GM21786 (cell line): ENCODE measurements around the gene ART3.
A peak's percentile ranks its signal among the peaks of the same experiment; 100 is the strongest.
"Not testable (repeated sequence)": the region's sequence is repeated elsewhere in the genome, so short reads cannot be mapped to it uniquely, and the experiment has no call there.

Experiments used
- ATAC-seq: cut with Tn5 transposase; IDR thresholded peaks from one replicate; pipeline ENCODE4 v1.9.1; 2021; ENCODE audit not compliant: unreplicated experiment

Gene ART3, protein sequence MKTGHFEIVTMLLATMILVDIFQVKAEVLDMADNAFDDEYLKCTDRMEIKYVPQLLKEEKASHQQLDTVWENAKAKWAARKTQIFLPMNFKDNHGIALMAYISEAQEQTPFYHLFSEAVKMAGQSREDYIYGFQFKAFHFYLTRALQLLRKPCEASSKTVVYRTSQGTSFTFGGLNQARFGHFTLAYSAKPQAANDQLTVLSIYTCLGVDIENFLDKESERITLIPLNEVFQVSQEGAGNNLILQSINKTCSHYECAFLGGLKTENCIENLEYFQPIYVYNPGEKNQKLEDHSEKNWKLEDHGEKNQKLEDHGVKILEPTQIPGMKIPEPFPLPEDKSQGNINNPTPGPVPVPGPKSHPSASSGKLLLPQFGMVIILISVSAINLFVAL

DNA sequence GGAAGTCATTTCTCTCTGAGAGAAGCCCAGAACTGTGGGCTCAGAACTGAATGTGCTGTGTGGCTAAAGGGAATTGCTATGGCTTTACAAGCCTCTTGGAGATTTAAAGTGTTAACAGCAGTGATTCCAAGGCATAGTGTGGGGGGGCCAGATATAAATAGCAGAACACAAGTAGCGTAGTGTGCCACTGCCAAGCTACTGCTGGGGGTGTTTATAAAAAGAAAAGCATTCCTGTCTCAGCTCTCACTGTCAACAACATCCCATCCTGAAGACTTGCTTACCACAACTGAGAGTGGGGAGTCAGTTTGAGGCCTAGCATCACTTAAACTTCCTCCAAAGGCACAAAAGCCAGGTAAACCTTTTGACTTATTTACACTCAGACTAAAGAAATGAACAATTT, at the start of gene ART3:
Gene ART3 (plus strand): TSS at position 242 of the 400 bp plus-strand sequence. CDS start 1,181 bp downstream, outside the sequence.
- ATAC-seq = no peak

DNA sequence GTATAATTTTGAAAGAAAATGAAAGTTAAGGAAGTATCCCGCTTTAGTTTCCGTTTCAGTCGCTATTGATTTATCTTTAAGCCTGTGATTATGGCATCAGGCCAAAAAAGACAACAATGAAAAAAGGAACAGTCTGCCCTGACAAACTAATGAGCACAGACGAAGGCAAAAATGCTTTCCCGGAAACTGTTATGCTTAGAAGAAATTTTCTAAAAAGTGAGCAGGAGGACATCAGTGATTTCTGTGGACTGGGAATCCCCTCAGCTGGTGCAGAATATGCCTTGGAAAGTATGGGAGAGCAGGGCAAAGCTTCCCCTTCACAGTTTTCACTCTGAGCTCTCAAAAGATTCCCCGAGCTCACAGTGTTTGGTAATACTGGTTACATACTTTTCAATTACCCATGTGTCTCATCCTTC, 46.2 kb upstream of the ART3 start:
- no peak for ATAC-seq

GRCh38 chr4:76029300-76029699, 45.2 kb upstream of the ART3 start:
- ATAC-seq = no peak

DNA sequence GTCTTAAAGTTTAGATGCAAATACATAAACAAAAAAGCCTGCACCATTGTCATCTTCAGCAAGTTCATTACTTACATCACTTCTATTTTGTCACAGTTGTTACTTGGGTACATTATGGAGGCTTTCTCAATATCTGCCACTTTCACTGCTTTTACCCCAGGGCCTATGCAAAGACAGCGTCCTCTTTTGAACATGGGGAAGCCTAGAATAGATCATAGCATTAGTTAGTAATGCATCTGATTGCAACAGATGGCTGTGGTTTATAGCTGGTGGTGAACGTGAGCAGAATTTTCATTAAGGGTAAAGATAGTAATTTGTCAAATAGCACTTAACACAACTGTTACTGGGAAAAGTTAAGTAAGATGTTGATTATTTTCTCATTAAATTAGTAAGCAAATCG, 39.4 kb upstream of the ART3 start:
- ATAC-seq = no peak

DNA sequence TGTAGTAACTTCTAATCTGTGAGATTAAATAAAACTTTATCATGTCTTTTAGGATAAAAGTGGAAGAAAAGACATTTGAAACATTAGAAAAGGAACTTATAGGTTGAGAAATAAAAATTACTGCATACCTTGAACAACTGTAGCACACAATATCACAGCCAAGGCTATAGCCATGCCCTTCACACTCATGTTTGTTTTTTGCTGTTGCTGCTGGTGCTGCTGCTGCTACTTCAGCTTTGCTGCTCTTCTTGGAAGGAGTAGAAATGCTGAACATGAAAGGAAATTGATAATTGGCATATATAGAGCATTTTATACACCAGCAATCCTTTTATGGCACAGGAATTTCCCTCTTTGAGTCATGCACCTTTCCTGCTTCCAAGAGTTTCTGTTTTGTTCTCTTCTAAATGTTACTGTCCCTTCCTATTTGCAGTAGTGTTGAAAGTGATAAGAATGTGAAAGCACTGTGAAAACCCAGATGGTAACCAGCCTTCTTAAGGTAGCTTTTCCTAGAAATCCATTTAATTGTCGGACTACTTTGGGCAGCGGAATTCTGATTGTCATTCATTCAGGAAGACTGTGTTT, 38.6 kb upstream of the ART3 start, which contains the start of gene CXCL11:
Gene CXCL11 (minus strand): TSS at position 272 of the 582 bp plus-strand sequence. CDS start 83 bp downstream, at position 189.
- ATAC-seq = no peak

DNA sequence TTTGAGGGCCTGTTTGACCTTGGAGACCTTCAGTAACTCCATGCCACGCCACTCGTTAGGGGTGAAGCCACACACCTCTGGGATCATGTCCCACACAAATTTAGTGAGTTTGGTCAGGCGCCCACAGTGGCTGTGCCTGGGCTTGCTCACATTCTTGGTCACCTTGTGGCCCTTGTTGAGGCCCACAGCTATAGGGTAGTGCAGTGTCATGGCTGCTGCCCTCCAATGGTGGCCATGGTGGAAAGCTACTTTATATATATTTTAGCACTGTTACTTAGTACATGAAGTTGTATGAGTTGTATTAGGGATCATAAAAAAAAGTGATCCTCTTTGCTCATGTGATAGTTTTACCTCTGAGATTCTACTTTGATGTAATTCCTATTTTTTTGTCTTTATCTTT, 37.7 kb upstream of the ART3 start:
- no peak for ATAC-seq

GRCh38 chr4:76042241-76042998, 32.1 kb upstream of the ART3 start:
- not testable (repeated sequence) for ATAC-seq

GRCh38 chr4:76043306-76043705, 31.2 kb upstream of the ART3 start:
- ATAC-seq = not testable (repeated sequence)

DNA sequence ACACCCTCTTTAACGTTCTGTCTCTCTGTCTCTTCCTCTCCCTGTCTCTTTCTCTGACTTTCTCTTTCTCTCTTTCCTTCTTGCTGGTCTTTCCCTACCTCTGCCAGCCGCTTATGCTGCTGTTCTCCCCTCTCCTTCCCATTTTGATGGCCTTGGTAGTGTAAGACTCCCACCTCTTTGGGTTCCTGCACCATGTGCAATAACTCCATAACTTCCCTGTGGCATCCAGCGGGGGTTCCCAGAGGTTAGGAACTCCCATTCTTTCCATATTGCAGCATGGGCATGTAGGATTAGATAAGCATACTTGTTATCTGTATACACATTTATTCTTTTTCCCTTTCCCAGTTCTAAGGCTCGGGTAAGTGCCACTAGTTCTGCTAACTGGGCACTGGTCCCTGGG, 29.8 kb upstream of the ART3 start:
- not testable (repeated sequence) for ATAC-seq

DNA sequence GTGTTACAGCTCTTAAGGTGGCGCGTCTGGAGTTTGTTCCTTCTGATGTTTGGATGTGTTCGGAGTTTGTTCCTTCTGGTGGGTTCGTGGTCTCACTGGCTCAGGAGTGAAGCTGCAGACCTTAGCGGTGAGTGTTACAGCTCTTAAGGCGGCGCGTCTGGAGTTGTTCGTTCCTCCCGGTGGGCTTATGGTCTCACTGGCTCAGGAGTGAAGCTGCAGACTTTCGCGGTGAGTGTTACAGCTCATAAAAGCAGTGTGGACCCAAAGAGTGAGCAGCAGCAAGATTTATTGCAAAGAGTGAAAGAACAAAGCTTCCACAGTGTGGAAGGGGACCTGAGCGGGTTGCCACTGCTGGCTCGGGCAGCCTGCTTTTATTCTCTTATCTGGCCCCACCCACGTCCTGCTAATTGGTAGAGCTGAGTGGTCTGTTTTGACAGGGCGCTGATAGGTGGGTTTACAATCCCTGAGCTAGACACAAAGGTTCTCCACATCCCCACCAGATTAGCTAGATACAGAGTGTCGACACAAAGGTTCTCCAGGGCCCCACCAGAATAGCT, 24.6 kb upstream of the ART3 start:
- ATAC-seq = not testable (repeated sequence)

GRCh38 chr4:76050560-76051050, 23.9 kb upstream of the ART3 start:
- ATAC-seq = not testable (repeated sequence)

DNA sequence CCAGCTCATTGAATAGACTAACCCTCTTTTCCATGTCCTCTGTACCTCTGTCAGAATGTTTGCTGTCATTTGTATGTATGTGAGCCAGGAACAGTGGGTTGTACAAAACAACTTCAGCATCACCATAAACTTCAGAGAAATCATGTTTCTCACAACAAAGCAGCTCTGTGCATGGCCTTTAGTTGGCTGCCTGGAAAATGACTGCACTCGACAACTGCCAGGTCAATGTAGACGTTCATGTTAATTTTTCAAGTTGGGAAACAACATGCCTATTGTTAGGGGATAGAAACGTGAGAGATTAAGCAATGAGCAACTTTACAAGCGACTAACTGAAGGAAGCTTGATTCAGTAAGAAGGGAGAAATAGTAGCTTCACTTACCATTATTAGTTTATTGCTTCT, 20.8 kb upstream of the ART3 start:
- ATAC-seq = no peak

GRCh38 chr4:76055016-76055415, 19.5 kb upstream of the ART3 start:
- ATAC-seq = peak; percentile 96

GRCh38 chr4:76055421-76055820, 19.1 kb upstream of the ART3 start:
- no peak for ATAC-seq

DNA sequence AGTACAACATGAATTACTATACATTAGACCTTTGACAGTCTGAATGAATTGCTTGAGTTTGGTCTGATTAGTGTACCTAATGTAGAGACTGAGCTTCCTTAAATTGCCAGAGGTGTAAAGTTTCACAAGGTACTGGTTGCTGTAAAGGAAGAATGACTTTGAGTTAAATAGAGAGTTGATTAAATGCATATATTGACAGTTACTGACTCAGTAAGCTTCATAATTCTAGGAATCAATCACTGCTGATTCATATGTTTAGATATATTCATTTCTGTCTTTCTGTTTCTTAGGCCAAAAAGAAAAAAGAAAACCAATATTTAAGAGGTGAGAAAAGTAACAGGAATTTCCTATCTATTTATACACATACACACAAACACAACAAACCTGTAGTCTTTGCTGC, 16.2 kb upstream of the ART3 start:
- ATAC-seq = peak; percentile 35

DNA sequence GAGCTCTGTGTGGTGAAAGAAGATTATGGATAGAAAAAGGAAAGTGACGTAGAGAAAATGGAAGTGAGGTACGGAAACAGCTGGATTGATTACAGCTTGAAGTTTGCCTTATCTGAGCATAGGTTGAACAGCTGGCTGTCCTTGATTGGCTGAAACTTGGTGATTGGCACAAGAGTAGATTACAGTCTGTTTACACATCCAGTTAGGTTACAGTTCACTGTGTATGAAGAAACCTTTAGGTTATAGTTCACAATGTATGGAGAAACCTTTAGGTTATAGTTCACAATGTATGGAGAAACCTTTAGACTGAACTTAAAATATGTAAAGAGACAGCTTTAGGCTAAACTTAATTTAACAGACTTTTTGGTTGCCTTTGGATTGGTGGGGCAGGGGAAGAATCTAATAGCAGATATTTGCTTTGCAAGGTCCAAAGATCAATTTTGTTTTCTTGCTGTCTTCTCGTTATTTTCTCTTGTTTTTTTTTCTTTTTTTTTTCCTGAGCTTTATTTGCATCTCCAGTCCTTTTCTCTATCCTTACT, 15.6 kb upstream of the ART3 start:
- no peak for ATAC-seq

DNA sequence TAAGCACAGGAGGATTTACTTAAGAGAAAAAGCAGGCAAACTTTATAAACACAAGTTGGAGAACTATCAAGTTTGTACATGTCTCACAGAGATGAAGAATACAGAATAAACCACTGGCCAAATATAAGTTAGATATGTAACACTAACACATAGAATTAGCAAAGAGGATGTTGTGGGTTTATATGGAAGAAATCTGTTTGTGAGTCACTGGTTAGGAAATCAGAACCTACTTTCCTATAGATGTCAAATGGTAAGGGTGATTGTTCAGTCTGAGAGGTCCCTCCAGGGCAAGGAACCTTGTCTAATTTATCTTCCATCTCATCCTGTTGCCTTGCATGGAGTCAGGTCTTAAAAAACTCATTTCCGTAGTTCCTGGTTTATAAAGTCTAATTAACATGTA, 14.8 kb upstream of the ART3 start:
- ATAC-seq = no peak

DNA sequence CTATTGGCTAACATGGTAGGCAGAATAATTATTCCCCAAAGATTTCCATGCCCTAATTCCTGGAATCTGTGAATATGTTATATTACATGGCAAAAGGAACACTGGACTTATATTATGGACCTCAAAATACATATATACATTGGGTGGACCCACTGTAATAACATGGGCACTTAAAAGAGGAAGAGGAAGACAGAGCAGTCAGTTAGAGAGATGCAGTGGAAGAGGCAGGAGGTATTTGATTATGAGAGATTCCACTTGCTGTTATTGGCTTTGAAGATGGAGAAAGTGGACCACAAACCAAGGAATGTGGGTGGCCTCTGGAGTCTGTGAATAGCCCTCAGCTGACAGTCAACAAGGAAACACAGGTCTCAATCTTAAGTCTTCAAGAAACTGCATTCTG, 14.0 kb upstream of the ART3 start:
- no peak for ATAC-seq

- no peak for ATAC-seq
Observed at GRCh38 chr4:76061421-76061820, 13.1 kb upstream of the ART3 start.

GRCh38 chr4:76061982-76062381, 12.5 kb upstream of the ART3 start:
- peak; percentile 83 for ATAC-seq

GRCh38 chr4:76066546-76066945, 8.0 kb upstream of the ART3 start:
- no peak for ATAC-seq
